Fibroblast of lung (primary cell): ENCODE data around the gene LHX4.

Experiments
- CTCF ChIP-seq, 2 donors: IDR thresholded peaks in 1 of 2; conservative IDR thresholded peaks in 1 of 2; 1 replicate in 1 of 2; 2 replicates in 1 of 2; pipeline ENCODE4 v1.5.1; 2011 to 2012; ENCODE audit warnings: low read length in 2 of 2, control low read depth in 1 of 2, inconsistent platforms in 1 of 2, low read depth in 1 of 2, mild to moderate bottlenecking in 1 of 2
- EZH2 ChIP-seq: IDR thresholded peaks from 2 replicates; pipeline ENCODE4 v1.5.1; 2012; ENCODE audit warnings: low read length, control low read depth, mild to moderate bottlenecking; ENCODE audit errors: missing control alignments

- TF ChIP-seq CTCF (conservative IDR thresholded peaks at IDR 0.05 in 1 of 2, IDR thresholded peaks at IDR 0.05 in 1 of 2; ENCODE audit: low read depth in 1 of 2, low read length in 2 of 2) (no peak), EZH2 (peak; percentile 19)
Observed at GRCh38 chr1:180259431-180260338, 29.6 kb downstream of the LHX4 start.
